Activated T-helper 1 cell treated with anti-CD3 and anti-CD28 coated beads, Interleukin-2, amount 50 U/mL, for 16 hours (primary cell): ENCODE data around the gene REXO4.

ENCODE experiments used
- DNase-seq, 2 donors: peaks; one replicate each; pipeline ENCODE4 v3.0.0-alpha.2; 2020; ENCODE audit warnings: low read depth in 1 of 2, low spot score in 1 of 2

The REXO4 gene

GRCh38 chr9:133369933-133370332, 47.9 kb downstream of the REXO4 start:
- no peak for DNase-seq

GRCh38 chr9:133369422-133369821, 48.4 kb downstream of the REXO4 start:
- DNase-seq, result no peak

GRCh38 chr9:133368249-133368881, 49.4 kb downstream of the REXO4 start:
- DNase-seq, result no peak

GRCh38 chr9:133367778-133368177, 50.0 kb downstream of the REXO4 start:
- DNase-seq, result no peak

GRCh38 chr9:133367221-133367620, 50.6 kb downstream of the REXO4 start:
- no peak for DNase-seq

- DNase-seq, result no peak
Measured at GRCh38 chr9:133366435-133366834, 51.4 kb downstream of the REXO4 start.

- DNase-seq, result no peak
Measured at GRCh38 chr9:133362359-133363044, 55.3 kb downstream of the REXO4 start.

GRCh38 chr9:133361507-133362092, 56.2 kb downstream of the REXO4 start:
- no peak for DNase-seq

- no peak for DNase-seq
Measured at GRCh38 chr9:133360400-133361393, 57.1 kb downstream of the REXO4 start.

GRCh38 chr9:133359399-133360175, 58.2 kb downstream of the REXO4 start:
- DNase-seq, result no peak

- DNase-seq, result no peak
Measured at GRCh38 chr9:133357656-133358055, 60.2 kb downstream of the REXO4 start.

- peak; percentile 84 to 85 for DNase-seq
Measured at GRCh38 chr9:133356391-133357091, 61.3 kb downstream of the REXO4 start, which contains the start of the genes SURF1 and SURF2. TSS of gene SURF1 (minus strand) at chr9:133356487. CDS start at chr9:133356453, 34 bp downstream. TSS of gene SURF2 (plus strand) at chr9:133356550. CDS start at chr9:133356593, 43 bp downstream.
